Adrenal gland (tissue), 5 donors: ENCODE data around the gene SCAMP2.
A peak's percentile ranks its signal among the peaks of the same experiment; 100 is the strongest.

Experiments used
- POLR2A ChIP-seq, 2 donors: fragments of 450-650 bp; IDR thresholded peaks; one replicate each; pipeline ENCODE4 v1.6.1; 2017; ENCODE audit warnings: antibody characterized with exemption in 2 of 2, mild to moderate bottlenecking in 2 of 2, moderate library complexity in 1 of 2
- TF ChIP-seq, protein P1 (sequence below), 6 experiments: fragments of 450-650 bp in 4 of 6; fragments of 200-600 bp in 2 of 6; sonication (generic) in 1 of 6; IDR thresholded peaks; 1 replicate in 5 of 6; 2 replicates in 1 of 6; pipeline versions ENCODE4 v1.5.1 to v1.8.0; 2016 to 2021; ENCODE audit warnings: antibody characterized with exemption in 6 of 6, mild to moderate bottlenecking in 2 of 6, moderate library complexity in 1 of 6
- donor health status: DM: no; HTN: no; CAD: no.

DNA sequence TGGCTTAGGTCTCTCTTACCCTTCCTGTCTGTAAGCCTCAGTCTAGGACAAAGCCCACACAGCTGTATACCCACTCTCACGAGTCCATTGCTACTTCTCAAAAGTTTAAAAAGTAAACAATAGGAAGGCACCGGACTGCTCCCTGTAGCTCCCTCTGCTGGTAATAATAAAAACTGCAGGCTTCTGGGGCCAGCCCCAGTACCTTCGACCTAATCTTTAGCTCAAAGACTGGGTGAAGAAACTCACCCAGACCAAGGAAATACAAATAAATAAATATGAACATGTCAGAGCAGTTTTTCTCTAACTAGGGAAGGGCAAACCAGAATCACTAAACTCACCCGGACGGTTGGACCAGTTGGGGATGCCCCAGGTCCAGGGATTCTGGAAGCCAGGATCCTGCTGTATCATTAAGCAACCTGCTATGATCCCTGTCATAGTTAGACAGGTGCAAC is 28.5 kb upstream of the SCAMP2 start:
- TF ChIP-seq POLR2A (IDR thresholded peaks at IDR 0.05): no peak
- TF ChIP-seq, protein P1, sequence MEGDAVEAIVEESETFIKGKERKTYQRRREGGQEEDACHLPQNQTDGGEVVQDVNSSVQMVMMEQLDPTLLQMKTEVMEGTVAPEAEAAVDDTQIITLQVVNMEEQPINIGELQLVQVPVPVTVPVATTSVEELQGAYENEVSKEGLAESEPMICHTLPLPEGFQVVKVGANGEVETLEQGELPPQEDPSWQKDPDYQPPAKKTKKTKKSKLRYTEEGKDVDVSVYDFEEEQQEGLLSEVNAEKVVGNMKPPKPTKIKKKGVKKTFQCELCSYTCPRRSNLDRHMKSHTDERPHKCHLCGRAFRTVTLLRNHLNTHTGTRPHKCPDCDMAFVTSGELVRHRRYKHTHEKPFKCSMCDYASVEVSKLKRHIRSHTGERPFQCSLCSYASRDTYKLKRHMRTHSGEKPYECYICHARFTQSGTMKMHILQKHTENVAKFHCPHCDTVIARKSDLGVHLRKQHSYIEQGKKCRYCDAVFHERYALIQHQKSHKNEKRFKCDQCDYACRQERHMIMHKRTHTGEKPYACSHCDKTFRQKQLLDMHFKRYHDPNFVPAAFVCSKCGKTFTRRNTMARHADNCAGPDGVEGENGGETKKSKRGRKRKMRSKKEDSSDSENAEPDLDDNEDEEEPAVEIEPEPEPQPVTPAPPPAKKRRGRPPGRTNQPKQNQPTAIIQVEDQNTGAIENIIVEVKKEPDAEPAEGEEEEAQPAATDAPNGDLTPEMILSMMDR (IDR thresholded peaks at IDR 0.05): peak; percentile 68 to 95 (median 85)
